GM12878 (cell line): ENCODE results near the gene SHD. TPM values are rescaled to one million over a fixed set of nuclear protein-coding genes. Genes with fewer than 3 reads are reported as not detected.

ENCODE experiments used
- ATAC-seq: fragments of 200-7000 bp; cut with Tn5 transposase; 3 replicates; pipeline ENCODE4 v1.9.1; 2020; ENCODE audit warnings: mild to moderate bottlenecking, moderate library complexity
- BruUV-seq: library from RNA; stranded (reverse); fragments of 400-500 nt; replicated peaks from 2 replicates; lab custom pipeline; 2021; lab: Mats Ljungman, UMichigan
- CTCF ChIA-PET: fragments of 300-600 bp; sonication (Branson Sonifier 250); formaldehyde crosslinking; extraction: SDS; loops from one replicate; lab custom pipeline; 2021; ENCODE audit warnings: inconsistent platforms; lab: Yijun Ruan, JAX
- POLR2A ChIA-PET: fragments of 350-600 bp; formaldehyde crosslinking; extraction: SDS; loops from one replicate; lab custom pipeline; 2021; ENCODE audit warnings: inconsistent platforms; lab: Charles Lee
- RAD21 ChIA-PET: fragments of 300-600 bp; sonication (Branson Sonifier 250); formaldehyde crosslinking; loops from one replicate; lab custom pipeline; 2023; ENCODE audit warnings: antibody characterized with exemption; ENCODE audit not compliant: unreplicated experiment; lab: Charles Lee
- SMC1A ChIA-PET: fragments of 300-600 bp; sonication (Branson Sonifier 250); formaldehyde crosslinking; loops from one replicate; lab custom pipeline; 2023; ENCODE audit not compliant: unreplicated experiment, uncharacterized antibody; lab: Charles Lee
- DNase-seq: peaks from one replicate; pipeline ENCODE4 v3.0.0-alpha.2; 2011; ENCODE audit warnings: low read depth, low spot score
- FAIRE-seq: peaks from 3 replicates; lab custom pipeline; 2011; peaks lifted over from hg19 to GRCh38; lab: Jason Lieb, UNC
- H2AFZ ChIP-seq: 2 replicates; pipeline ENCODE4 v1.6.0; 2011; ENCODE audit warnings: low read depth, low read length, control low read depth; ENCODE audit not compliant: control insufficient read depth
- H3K27ac ChIP-seq: 2 replicates; pipeline ENCODE4 v1.5.1; 2011; ENCODE audit warnings: control low read depth; ENCODE audit not compliant: control insufficient read depth, insufficient read depth
- H3K27me3 ChIP-seq, 2 experiments: replicated peaks in 1 of 2; 2 replicates each; pipeline versions ENCODE4 v1.6.0 to v1.6.1; 2011; ENCODE audit warnings: low read length in 1 of 2; ENCODE audit not compliant: control insufficient read depth in 2 of 2, insufficient read depth in 2 of 2
- H3K36me3 ChIP-seq, 2 experiments: 2 replicates each; pipeline ENCODE4 v1.5.1; 2011; ENCODE audit warnings: low read length in 1 of 2; ENCODE audit not compliant: control insufficient read depth in 2 of 2, insufficient read depth in 2 of 2
- H3K4me1 ChIP-seq: 2 replicates; pipeline ENCODE4 v1.6.1; 2011; ENCODE audit warnings: mild to moderate bottlenecking, low read length, moderate library complexity, mixed read lengths; ENCODE audit not compliant: control insufficient read depth, insufficient read depth
- H3K4me2 ChIP-seq: 2 replicates; pipeline ENCODE4 v1.6.0; 2011; ENCODE audit warnings: control low read depth; ENCODE audit not compliant: control insufficient read depth, insufficient read depth
- H3K4me3 ChIP-seq: fragments of 200-600 bp; sonication (generic); 2 replicates; pipeline ENCODE4 v1.5.1; 2016
- H3K79me2 ChIP-seq: 2 replicates; pipeline ENCODE4 v1.6.0; 2011; ENCODE audit warnings: low read length; ENCODE audit not compliant: control insufficient read depth, insufficient read depth
- H3K9ac ChIP-seq: 2 replicates; pipeline ENCODE4 v1.8.0; 2011; ENCODE audit warnings: low read length, control low read depth, mixed read lengths; ENCODE audit not compliant: control insufficient read depth, insufficient read depth
- H3K9me3 ChIP-seq: replicated peaks from 3 replicates; pipeline ENCODE4 v1.5.1; 2011; ENCODE audit warnings: mild to moderate bottlenecking, low read length; ENCODE audit not compliant: control insufficient read depth, insufficient read depth
- H4K20me1 ChIP-seq: 2 replicates; pipeline ENCODE4 v1.6.0; 2011; ENCODE audit not compliant: control insufficient read depth, insufficient read depth
- ATF2 ChIP-seq: IDR thresholded peaks from 2 replicates; pipeline ENCODE4 v1.6.1; 2012; ENCODE audit warnings: low read length, inconsistent platforms
- BCLAF1 ChIP-seq: fragments of 450-650 bp; IDR thresholded peaks from 2 replicates; pipeline ENCODE4 v1.6.1; 2017; ENCODE audit warnings: antibody characterized with exemption, mild to moderate bottlenecking, moderate library complexity
- BRCA1 ChIP-seq: IDR thresholded peaks from 2 replicates; pipeline ENCODE4 v1.6.1; 2011; ENCODE audit warnings: low read depth, low read length, improper control_type of control experiment
- CBX3 ChIP-seq: fragments of 200-600 bp; sonication (generic); IDR thresholded peaks from 2 replicates; pipeline ENCODE4 v1.6.1; 2016; ENCODE audit warnings: low read depth, borderline replicate concordance
- EED ChIP-seq: sonication (generic); IDR thresholded peaks from 2 replicates; pipeline ENCODE4 v1.6.1; 2016; ENCODE audit warnings: antibody characterized with exemption, low read depth
- EGR1 ChIP-seq, 2 experiments: IDR thresholded peaks; 1 replicate in 1 of 2; 2 replicates in 1 of 2; pipeline ENCODE4 v1.6.1; 2011 to 2012; ENCODE audit warnings: low read depth in 2 of 2, low read length in 2 of 2, borderline replicate concordance in 1 of 2, mild to moderate bottlenecking in 1 of 2, moderate library complexity in 1 of 2
- PBX3 ChIP-seq: IDR thresholded peaks from 2 replicates; pipeline ENCODE4 v1.6.1; 2011; ENCODE audit warnings: mild to moderate bottlenecking, low read depth, low read length, moderate library complexity; ENCODE audit not compliant: insufficient replicate concordance
- PKNOX1 ChIP-seq: fragments of 450-650 bp; IDR thresholded peaks from 2 replicates; pipeline ENCODE4 v1.6.1; 2016; ENCODE audit warnings: mild to moderate bottlenecking
- RCOR1 ChIP-seq: conservative IDR thresholded peaks from 2 replicates; pipeline ENCODE4 v1.6.1; 2012; ENCODE audit warnings: low read depth, low read length, improper control_type of control experiment
- SMAD1 ChIP-seq: fragments of 450-650 bp; IDR thresholded peaks from 2 replicates; pipeline ENCODE4 v1.6.1; 2018; ENCODE audit warnings: mild to moderate bottlenecking, low read depth; ENCODE audit not compliant: partially characterized antibody
- TBL1XR1 ChIP-seq: IDR thresholded peaks from 2 replicates; pipeline ENCODE4 v1.6.1; 2012; ENCODE audit warnings: low read depth, low read length, improper control_type of control experiment
- WGBS: methylation state at CpG from one replicate; pipeline ENCODE4 v1.1.6; 2016; ENCODE audit warnings: low lambda C conversion rate; ENCODE audit not compliant: insufficient replicate concordance, insufficient coverage; ENCODE audit errors: missing lambda C conversion rate; 5-methylcytosine and 5-hydroxymethylcytosine counted together
- in situ Hi-C: fragments of 300-500 bp; cut with MboI; formaldehyde crosslinking; loops from 9 replicates; pipeline ENCODE4 v1.14.3; 2018; ENCODE audit warnings: mixed read lengths
- intact Hi-C: fragments of 100-400 bp; cut with micrococcal nuclease; formaldehyde crosslinking; loops from one replicate; pipeline ENCODE4 v1.14.2; 2022; ENCODE audit not compliant: unreplicated experiment
- polyA plus RNA-seq, 11 experiments: library from polyadenylated mRNA; depleted of rRNA in 4 of 11; unstranded in 6 of 11; stranded (reverse) in 5 of 11; fragments of >200 nt; fragmentation: Nextera tagmentation in 4 of 11; fragmentation: Illumina TruSeq in 1 of 11; extraction: Ambion mirVana in 4 of 11; extraction: Trizol in 1 of 11; gene quantifications; 1 replicate in 1 of 11; 2 replicates in 10 of 11; pipeline versions ENCODE4 v1.2.1 to v1.2.3, GENCODE V29; 2011 to 2016; ENCODE audit warnings: inconsistent platforms in 2 of 11, missing spikeins in 2 of 11, low read depth in 1 of 11
- total RNA-seq, 4 experiments: library from RNA; depleted of rRNA in 3 of 4; stranded (reverse); fragments of >200 nt in 3 of 4; fragmentation: Illumina TruSeq in 1 of 4; extraction: Trizol in 1 of 4; gene quantifications; 2 replicates each; pipeline versions ENCODE4 v1.2.1 to v1.2.3, GENCODE V29; 2013 to 2021

Gene SHD
- total and polyA plus RNA-seq, 10 of the 15 experiments (the other 5 are each of a cell fraction or from before 2014, with no cell fraction given): 0.09 TPM; not detected in 9

- no peak overlapping the region for H3K9ac ChIP-seq
- intact Hi-C loops (no loop called here), in situ Hi-C loops (no loop called here)
- no peak overlapping the region for H3K4me2 ChIP-seq
- H3K4me3 ChIP-seq: no peak overlapping the region
- no peaks in the 10 kb centered on the region for H3K27me3 ChIP-seq
- H3K79me2 ChIP-seq: no peaks in the 10 kb centered on the region
- SMC1A ChIA-PET: no interaction called here
- POLR2A ChIA-PET: no interaction called here
- FAIRE-seq (no peak), ATAC-seq (no peak), DNase-seq (no peak)
- no peaks in the 10 kb centered on the region for H3K4me1 ChIP-seq
- no peak overlapping the region for H3K27ac ChIP-seq
- H4K20me1 ChIP-seq: no peaks in the 10 kb centered on the region
- RAD21 ChIA-PET: no interaction called here
- H2AFZ ChIP-seq: no peak overlapping the region
- CTCF ChIA-PET: no interaction called here
- no TSS peak for BruUV-seq
- no peaks in the 10 kb centered on the region for H3K36me3 ChIP-seq
- no peaks in the 10 kb centered on the region for H3K9me3 ChIP-seq
- no peak for TF ChIP-seq RCOR1
- no peak for TF ChIP-seq PBX3
- no peak for TF ChIP-seq CBX3
- 59% methylated on average over 7 of the region's 8 CpGs for WGBS
Measured at GRCh38 chr19:4291184-4291732, 12.2 kb downstream of the SHD start.

- intact Hi-C loops (no loop called here), in situ Hi-C loops (no loop called here)
- Histone ChIP-seq H3K4me1 (no peaks in the 10 kb centered on the region), H2AFZ (no peak overlapping the region), H3K36me3 (no peaks in the 10 kb centered on the region), H3K4me2 (no peak overlapping the region), H3K4me3 (no peak overlapping the region), H3K79me2 (no peaks in the 10 kb centered on the region), H3K9ac (no peak overlapping the region), H4K20me1 (no peaks in the 10 kb centered on the region), H3K27ac (no peak overlapping the region), H3K9me3 (no peaks in the 10 kb centered on the region), H3K27me3 (no peaks in the 10 kb centered on the region)
- no peak for DNase-seq
- POLR2A ChIA-PET: no interaction called here
- RAD21 ChIA-PET: no interaction called here
- no TSS peak for BruUV-seq
- CTCF ChIA-PET: no interaction called here
- no peak for ATAC-seq
- SMC1A ChIA-PET: no interaction called here
- FAIRE-seq: no peak
- WGBS: 63% methylated on average over 14 of the region's 15 CpGs
- no peak for TF ChIP-seq BRCA1
- no peak for TF ChIP-seq ATF2
- no peak for TF ChIP-seq BCLAF1
- TF ChIP-seq SMAD1: no peak
- TF ChIP-seq TBL1XR1: no peak
- TF ChIP-seq EED: no peak
- TF ChIP-seq PKNOX1: no peak
- no peak for TF ChIP-seq EGR1 (IDR thresholded peaks at IDR 0.05; ENCODE audit: borderline replicate concordance in 1 of 2, low read depth in 2 of 2, low read length in 2 of 2)
Measured at GRCh38 chr19:4292515-4292914, 13.4 kb downstream of the SHD start.
